DOHH2 (cell line): Measurements from ENCODE around the gene TFB1M.

ENCODE experiments used
- CTCF ChIP-seq: fragments of 200-600 bp; sonication (generic); IDR thresholded peaks from one replicate; pipeline ENCODE4 v1.5.1; 2014; ENCODE audit warnings: antibody characterized with exemption, mild to moderate bottlenecking, low read depth, low read length; ENCODE audit not compliant: poor library complexity, severe bottlenecking
- EZH2phosphoT487 ChIP-seq: fragments of 200-600 bp; sonication (generic); IDR thresholded peaks from 2 replicates; pipeline ENCODE4 v1.6.1; 2017; ENCODE audit warnings: borderline replicate concordance, mild to moderate bottlenecking, antibody characterized with exemption, low read length, moderate library complexity, mixed read lengths

GRCh38 chr6:155252581-155252980 lies 61.7 kb downstream of the TFB1M start:
- no peak for TF ChIP-seq CTCF
- no peak for TF ChIP-seq EZH2phosphoT487
